CD4-positive, alpha-beta T cell treated with Interleukin-2 at 100 ng/mL for 4 hours (primary cell): ENCODE results near the gene LARP1.
A peak's percentile ranks its signal among the peaks of the same experiment; 100 is the strongest.
"Not testable (repeated sequence)": the region's sequence is repeated elsewhere in the genome, so short reads cannot be mapped to it uniquely, and the experiment has no call there.

Experiments
- DNase-seq: peaks from one replicate; pipeline ENCODE4 v3.0.0-alpha.2; 2020; ENCODE audit warnings: low spot score

The LARP1 gene

DNA sequence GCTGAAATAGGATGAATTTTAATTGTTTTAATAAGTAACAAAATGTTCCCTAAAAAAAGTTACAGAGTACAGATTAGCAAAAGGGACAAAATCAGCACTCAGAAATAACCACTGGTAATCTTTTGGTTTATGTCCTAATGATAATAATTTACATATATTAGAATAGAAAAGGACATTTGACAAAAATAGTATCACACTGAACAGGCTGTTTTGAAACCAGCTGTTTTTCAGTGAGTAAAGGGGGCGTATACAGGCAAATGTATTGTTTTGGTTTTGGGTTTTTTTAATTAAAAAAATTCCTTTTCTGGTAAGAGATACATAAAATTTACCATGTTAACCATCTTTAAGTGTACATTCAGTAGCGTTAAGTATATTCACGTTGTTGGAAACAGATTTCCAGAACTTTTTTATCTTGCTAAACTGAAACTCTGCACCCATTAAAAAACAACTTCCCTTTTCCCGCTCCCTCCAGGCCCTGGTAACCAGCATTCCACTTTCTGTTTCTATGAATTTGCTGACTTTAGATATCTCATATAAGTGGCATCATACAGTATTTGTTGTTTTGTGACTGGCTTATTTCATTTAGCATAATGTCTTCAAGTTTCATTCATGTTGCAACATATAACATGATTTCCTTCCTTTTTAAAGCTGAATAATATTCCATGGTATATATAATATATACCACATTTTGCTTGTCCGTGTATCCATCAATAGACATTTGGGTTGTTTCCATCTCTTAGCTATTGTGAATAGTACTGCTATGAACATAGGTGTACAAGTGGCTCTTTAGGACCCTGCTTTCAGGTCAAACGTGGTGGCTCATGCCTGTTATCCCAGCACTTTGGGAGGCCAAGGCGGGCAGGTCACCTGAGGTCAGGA lies 20.6 kb upstream of the LARP1 start:
- DNase-seq, result no peak

DNA sequence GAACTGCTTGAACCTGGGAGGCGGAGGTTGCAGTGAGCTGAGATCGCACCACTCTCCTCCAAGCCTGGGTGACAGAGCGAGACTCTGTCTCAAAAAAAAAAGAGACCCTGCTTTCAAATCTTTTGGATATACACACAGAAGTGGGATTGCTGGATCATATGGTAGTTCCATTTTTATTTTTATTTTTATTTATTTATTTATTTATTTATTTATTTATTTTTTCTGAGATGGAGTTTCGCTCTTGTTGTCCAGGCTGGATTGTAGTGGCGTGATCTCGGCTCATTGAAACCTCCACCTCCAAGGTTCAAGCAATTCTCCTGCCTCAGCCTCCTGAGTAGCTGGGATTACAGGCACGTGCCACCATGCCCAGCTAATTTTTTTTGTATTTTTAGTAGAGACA lies 19.8 kb upstream of the LARP1 start:
- DNase-seq, result not testable (repeated sequence)

DNA sequence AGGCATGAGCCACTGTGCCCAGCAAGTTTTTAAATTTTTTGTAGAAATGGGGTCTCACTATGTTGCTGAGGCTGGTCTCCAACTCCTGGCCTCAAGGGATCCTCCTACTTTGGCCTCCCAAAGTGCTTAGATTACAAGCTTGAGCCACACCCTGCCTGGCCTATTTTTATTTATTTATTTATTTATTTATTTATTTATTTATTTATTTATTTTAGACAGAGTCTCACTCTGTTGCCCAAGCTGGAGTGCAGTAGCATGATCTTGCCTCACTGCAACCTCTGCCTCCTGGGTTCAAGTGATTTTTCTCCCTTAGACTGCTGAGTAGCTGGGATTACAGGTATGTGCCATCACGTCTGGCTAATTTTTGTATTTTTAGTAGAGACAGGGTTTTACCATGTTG lies 18.8 kb upstream of the LARP1 start:
- DNase-seq, result not testable (repeated sequence)

DNA sequence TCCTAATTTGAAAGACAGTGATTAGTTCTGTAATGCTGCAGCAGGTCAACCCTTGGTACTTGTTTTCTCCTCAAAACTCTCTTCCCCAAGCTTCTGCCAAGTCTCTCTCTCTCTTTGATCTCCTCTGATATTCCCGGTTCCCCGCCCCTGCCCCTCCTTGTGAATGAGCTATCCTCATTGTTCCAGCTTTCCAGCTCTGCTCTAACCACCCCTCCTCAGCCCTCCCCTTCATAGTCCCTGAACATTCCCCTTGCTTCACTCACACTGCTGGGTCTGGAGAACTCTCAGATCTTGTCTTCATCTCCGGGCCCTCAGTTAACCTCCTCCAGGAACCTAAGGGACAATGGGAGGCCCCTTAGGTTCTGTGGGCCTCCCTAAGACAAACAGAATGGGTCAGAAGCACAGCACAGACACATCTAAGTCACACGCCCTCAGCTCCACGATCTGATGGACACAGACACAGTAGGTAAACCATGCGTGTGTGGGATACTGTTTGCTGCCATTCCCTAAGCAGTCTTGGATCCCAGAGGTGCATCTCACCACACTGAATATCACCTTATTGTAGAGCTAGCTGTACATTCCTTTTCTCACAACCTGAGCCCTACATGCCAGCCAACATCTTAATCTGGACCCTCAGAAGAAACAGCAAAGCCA lies 17.4 kb upstream of the LARP1 start:
- DNase-seq, result no peak

DNA sequence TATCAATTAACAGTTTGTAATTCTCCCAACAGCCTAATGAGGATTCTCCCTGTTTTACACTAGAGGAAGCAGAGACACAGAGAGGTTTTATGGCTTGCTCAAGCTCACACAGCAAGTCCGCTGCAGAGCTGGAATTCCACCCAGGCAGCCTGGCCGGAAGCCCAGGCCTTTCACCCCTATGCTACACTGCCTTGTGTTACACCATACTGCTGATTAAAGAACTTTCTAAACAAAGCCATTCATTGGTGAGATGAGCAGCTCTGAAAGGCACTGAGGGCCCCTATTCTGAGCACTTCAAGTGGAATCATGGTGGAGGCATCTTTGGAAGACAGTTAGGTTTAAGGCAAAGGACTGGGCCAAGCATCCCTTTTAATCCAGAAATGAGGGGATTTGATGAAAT lies 14.7 kb upstream of the LARP1 start:
- no peak for DNase-seq

DNA sequence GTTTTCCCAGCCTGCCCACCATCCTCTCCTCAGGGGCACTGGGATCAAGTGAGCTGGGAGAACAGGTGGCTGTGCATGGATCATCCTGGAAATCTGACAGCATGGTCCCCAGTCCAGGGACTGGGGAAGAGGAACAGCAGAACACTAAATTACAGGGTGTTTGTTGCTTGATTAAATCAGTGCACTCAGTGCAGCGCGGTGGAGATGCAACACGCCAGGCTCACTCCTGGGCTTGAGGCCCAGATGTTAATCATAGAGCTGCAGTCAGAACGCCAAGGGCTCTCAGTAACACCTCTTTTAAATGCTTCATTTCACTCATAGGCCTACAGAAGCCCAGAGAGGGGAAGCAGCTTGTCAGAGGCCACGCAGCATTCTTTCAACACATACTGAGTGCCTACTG lies 14.2 kb upstream of the LARP1 start:
- DNase-seq, result no peak

DNA sequence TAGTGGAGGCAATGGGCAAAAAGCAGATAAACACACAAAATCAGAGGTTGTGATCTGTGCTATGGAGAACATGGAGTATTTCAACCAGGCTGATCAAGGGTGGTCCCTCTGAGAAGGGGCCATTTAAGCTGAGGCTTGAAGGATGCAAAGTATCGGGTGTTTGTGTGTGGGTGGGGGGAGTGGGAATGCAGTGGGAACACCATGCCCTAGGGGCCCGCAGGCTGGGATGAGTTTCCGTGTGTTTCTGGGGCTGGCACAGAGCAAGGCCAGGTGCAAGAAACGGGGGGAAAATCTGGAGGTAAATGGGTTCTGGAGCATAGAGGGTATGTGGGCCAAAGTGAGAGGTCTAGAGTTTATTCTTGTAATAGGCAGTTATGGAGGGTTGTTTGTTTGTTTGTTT lies 13.8 kb upstream of the LARP1 start:
- DNase-seq, result no peak

DNA sequence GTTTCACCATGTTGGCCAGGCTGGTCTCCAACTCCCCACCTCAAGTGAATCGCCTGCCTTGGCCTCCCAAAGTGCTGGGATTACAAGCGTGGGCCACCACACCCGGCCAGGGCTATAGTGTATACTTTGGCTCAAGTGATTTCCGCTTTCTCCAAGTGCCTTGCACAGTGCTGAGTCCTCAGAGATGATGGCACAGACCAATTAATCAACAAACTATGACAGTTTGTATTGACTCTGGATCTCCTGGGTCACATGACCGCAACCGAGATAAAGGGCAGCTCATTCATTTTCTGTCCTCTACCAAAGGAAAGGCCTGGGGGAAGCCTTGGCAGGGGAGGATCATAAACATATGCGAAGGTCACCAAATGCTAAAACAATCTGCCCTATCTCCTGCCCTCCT lies 11.4 kb upstream of the LARP1 start:
- no peak for DNase-seq

DNA sequence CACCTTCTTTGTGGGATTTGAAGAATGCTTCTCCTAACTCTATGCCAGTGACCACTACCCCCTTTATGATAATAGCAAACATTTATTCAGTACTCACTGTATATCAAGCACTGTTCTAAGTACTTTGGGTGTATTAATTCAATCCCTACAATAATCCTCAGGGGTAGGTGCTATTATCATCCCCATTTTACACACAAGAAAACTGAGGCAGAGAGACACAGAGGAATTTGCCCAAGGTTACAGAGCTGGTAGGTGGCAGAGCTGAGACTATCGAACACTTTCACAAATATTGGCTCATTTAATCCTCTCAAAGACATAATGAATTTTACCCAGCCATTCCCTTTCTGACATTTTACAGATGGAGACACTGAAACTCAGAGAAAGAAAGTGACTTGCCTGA lies 9.8 kb upstream of the LARP1 start:
- no peak for DNase-seq

DNA sequence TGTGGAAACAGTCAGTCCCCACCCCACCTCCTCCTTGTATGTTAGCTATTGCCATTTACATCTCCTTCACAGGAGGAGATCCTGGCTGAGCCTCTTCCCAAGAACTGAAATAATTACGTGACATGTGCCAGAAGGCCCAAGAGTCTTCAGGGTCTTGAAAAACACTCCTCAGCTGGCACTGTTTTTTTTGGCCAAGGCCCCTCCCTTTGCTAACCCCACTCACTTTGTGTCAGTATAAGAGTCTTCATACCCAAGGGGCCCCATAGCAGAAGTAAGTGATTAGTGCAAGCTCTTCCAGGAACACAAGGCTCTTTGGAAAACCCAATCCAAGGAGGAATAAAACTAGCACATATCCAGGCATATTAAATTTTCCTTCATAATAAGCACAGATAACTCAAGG lies 5.7 kb upstream of the LARP1 start:
- no peak for DNase-seq

DNA sequence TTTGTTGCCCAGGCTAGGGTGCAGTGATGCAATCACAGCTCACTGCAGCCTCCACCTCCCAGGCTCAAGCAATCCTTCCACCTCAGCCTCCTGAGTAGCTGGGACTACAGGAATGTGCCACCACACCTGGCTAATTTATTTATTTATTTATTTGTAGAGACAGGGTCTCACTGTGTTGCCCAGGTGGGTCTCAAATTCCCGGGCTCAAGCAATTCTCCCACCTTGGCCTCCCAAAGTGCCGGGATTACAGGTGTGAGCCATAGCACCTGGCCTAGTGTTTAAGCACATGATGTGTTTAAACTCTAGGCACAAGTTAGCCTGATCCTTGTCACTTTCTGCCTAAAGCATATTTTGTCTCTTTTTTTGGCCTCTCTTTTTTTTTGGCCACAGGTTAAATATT lies 4.5 kb upstream of the LARP1 start:
- not testable (repeated sequence) for DNase-seq

DNA sequence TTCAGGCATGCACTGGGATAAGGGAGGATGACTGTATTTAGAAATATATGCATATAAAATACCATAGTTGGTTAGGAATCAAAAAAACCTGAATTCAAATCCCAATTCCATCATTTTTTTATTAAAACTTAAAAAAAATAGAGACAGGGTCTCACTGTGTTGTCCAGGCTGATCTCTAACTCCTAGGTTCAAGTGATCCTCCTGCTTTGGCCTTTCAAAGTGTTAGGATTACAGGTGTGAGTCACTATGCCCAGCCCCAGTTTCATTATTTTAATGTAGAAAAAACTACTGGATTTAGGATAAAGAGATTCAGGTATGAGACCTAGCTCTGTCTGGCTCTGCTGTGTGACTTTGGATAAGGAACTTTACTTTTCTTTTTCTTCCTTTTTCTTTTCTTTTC lies 3.3 kb upstream of the LARP1 start:
- DNase-seq, result no peak

DNA sequence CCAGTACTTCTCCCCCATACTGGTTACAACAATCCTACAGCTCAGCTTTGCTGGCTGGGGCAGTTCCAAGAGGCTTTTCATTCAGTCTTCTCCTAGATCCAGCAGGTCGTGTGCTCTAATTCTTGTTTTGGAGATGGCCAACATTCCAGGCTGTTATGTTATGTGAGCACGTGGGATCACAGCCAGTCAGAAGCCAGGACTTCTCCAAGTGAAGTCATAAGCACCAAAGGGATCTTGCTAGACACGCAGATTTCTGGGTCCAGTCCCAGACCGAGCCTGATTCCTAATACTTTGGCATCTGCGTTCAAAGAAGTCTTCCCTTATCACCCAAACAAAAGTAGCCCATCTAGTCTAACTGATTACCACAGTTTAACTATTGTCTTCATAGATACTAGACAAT lies 1.4 kb upstream of the LARP1 start:
- DNase-seq, result no peak

DNA sequence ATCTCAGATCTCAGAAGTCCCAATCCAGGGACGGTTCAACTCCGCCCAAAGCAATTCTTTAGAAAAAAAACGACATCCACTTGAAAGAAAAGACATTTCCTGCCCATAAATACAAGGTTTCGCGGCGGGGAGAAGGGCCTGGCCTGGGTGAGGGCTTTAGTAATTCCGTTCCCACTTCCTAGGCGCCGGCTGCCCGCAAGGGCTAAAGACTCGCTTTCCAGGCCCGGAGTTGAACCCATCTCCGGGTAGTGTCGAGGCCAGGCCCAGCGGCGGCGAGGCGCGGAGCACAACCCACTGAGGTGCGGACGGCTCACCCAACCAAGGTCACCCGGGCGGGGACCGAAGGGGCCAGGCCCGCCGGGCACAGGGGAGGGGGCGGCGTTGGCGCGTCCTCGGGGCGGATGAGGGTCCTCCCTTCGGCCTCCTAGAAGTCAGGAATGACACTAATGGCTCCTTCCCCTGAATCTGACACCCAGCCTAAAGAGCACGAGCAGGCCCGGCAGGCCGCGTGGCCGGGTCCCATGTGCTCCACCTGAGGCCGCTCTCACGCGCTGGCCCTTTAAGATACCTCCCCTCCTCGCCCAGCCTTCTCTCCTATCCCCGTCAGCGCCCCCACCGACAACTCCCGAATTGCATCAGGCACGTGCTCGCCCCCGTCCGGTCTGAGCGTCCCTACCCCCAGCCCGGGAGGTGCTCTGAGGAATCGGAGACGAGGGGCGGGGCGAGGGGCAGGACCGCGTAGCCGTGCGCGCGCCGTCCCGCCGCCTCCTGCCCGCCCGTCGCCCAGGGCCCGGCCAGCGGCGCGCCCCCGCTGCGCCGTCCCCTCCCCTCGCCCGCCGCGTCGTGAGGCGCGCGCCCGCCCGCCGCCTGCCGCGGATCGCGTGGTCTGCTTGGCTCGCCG lies 467 bp upstream of the LARP1 start:
- DNase-seq, result peak; percentile 99

DNA sequence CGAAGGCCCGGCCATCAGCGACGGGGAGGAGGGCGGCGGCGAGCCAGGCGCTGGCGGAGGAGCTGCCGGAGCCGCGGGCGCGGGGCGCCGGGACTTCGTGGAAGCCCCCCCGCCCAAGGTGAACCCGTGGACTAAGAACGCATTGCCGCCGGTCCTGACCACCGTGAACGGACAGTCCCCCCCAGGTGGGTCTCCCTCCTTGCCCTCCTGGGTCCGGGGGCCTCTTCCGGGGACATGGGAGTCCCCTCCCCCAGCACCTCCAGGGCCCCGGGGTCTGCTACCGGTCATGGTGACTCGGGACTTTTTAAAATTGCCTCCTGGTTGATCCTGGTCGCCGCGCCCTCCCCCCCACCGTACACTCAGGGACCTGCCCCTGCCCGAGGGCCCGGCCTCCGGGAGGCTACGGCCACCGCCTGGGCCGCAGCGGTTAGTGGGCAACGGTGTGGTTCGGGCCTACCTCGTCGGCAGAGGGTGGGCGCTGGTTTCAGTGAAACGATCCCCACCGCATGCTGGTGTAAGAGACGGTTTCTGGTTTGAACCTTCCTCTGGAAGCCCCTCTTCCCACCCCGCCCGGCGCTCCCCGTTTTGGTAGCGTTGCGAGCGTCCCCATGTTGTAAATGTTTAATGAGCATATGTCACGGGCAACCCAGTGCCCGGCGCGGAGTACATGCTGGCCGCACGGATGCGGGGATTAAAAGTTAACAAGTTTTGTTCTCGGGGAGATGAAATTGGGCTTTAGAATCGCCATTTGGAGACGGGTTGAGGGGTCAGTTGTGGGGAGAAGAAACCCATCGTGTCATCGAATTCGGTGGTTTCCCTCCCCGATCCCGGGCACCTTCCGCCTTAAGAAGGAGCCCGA lies 1.1 kb downstream of the LARP1 start:
- DNase-seq, result peak; percentile 13

DNA sequence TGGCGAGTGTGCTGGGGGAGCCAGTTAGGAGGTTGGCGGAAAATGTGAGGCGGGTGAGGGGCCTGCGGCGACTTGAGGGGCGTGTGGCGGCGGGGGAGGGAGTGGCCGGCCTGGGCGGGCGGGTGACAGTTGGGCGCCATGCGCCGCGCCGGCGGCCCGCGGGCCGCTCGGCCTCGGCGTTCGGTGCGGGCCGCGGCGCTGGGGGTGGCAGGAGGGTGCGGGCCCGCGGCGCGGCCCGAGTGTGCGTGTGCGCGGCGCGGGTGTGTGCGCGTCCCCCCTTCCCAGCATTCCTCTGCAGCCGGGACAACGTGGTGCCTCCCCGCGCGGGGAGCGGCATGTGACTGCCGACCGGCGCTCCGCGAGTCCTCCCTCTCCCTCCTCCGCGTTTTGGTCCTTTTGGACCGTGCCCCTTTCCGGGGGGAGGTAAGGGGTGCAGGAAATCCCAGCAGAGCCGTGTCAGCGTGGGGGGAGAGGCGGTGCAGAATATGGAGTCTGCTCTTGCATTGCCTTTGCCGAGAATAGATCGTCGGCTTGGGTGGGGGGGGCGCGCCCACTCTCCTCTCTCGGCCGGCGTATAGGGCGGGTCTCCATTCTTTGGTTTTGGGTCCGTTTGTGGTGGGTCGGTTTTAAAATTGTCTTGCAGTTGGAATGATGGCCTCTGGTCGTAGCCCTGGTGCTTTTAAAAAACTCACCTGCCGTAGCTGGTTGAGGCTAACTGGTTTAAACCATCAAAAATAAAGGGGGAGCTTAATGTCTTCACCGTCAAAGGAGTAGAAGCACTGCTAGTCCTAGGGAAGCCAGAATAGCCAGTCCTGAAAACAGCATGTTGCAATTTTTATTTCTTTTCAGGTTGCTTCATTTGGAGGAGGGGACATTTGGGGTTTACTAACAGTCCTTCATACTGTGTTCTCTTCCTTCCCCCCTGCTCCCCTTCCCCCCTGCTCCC lies 2.0 kb downstream of the LARP1 start:
- DNase-seq, result peak; percentile 24

DNA sequence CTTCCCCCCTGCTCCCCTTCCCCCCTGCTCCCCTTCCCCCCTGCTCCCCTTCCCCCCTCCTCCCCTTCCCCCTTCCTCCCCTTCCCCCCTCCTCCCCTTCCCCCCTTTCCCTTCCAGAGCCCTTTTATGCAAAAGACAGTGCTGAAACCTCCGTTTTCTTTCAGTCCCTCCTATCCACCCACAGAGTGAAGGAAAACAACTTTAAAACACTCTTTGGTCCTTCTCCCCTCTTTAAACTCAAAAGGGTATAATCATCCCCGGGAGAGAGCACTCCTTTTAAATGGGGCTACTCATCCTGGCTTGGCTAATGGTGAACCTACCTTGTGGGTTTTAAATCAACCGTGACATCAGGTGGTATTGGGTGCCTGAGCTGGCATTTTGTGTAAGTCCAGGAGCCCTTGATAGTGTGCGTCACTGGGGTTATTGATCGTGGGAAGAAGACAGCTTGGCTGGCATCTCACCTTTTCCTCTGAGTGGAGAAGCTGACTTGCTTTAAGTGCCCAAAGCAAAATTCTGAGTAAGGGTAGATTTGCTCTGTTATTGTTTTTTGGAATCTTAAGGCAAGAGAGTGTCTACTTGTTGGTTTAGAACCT lies 2.7 kb downstream of the LARP1 start:
- peak; percentile 50 for DNase-seq

DNA sequence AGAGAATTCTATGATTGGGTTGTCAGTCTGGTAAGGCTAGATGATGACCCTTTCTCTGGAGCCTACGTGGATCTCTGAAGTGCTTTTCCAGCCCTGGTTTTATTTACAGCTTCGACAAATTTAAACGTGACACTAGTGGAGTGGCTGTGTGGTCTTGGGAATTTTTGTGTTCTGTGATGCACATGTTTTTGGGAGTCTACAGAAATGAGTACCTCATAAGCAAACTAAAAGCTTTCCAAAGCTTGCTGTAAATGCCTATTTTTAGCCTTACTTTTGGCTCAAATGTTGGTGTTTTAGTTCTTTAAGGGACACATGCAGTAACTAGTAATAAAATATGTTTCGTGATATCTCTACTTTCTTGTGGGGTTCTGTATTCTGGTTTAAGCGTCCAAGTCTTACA lies 3.3 kb downstream of the LARP1 start:
- no peak for DNase-seq

DNA sequence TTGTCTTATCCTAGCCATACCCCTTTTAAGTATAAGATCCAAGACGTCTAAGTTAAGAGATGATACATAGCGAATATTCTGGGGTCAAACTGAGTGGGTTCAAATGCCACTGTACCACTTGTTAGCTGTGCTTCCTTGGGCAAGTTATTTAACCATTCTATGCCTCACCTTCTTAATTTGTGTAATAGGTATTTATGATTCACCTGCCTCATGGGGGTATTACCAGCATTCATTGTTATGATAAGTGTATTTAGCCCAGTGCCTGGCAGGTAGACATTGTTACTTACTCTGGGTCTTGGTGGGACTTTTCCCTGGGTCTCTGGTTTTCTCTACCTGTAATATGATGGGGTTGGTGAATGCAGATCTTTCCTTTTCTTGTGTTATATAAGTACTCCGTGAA lies 3.8 kb downstream of the LARP1 start:
- DNase-seq, result no peak

DNA sequence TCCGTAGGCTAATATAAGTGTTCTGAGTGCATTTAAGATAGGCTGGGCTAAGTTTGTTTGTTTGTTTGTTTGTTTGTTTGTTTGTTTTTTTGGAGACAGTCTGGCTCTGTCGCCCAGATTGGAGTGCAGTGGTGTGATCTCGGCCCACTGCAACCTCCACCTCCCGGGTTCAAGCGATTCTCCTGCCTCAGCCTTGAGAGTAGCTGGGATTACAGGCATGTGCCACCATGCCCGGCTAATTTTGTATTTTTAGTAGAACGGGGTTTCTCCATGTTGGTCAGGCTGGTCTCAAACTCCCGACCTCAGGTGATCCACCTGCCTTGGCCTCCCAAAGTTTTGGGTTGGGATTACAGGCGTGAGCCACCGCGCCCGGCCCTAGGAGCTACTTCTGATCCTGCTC lies 4.7 kb downstream of the LARP1 start:
- not testable (repeated sequence) for DNase-seq
